GM21526 (cell line): ENCODE measurements around the gene NSG2.
"Not testable (repeated sequence)": the region's sequence is repeated elsewhere in the genome, so short reads cannot be mapped to it uniquely, and the experiment has no call there.

Experiments
- ATAC-seq: cut with Tn5 transposase; IDR thresholded peaks from one replicate; pipeline ENCODE4 v1.9.1; 2021; ENCODE audit warnings: moderate library complexity; ENCODE audit not compliant: unreplicated experiment, low FRiP score

NSG2 gene

GRCh38 chr5:174097486-174098185 lies 52.1 kb downstream of the NSG2 start:
- no peak for ATAC-seq

DNA sequence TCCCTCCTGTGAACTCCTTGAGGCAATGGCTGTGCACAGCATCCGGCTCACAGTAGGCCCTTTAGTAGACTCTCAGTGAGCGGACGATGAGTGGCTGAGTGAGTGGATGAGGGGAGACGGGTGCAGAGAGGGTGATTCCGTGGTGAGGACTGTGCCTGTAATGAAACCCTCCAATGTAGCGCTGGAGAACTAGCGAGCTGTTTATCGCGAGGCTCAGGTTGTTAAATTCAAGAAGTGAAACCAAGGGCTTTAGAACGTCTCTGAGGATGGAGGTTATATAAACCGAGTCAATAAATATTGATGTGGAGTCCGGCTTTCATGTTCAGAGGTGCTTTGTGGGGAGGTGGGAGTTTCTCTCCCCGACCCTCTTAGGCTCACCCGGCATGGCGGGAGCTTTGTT lies 53.2 kb downstream of the NSG2 start:
- ATAC-seq: no peak

DNA sequence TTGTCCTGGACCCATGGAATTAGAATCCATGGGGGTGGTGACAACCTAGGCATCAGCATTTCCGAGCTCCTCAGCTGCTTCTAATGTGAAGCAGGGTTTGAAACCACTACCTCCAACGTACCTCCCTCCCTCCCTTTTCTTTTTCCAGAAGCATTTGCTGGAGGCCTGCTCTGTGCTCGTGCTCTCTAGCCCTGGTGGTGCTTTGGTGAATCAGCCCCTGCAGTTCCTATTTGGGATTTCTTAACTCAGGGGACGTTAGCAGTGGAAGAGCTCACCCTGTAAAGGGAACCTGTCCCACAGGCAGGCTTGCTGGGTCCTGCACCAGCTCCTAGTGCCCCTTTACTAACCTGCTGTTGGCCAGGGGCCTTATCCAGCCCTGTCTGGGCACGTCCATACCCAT lies 55.0 kb downstream of the NSG2 start:
- ATAC-seq: no peak

DNA sequence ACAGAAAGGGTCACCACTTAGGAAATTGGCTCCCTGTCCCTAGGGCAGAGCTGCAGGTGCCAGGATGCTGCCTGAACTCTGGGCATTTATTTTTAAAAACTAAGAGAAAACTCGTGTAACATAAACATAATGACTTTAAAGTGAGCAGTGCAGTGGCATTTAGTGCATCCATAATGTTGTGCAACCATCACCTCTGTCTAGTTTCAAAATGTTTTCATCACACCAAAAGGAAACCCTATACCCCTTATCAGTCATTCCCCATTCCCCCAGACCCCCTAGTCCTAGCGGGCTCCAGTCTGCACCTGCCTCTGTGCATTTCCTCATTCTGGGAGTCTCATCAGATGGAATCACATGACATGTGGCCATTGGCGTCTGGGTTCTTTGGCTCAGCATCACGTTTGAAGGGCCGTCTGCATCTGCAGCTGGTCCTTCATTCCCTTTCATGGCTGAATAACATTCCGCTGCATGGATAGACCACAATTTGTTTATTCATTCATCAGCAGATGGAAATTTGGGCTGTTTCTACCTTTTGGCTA lies 55.8 kb downstream of the NSG2 start:
- no peak for ATAC-seq

- ATAC-seq: not testable (repeated sequence)
Measured at GRCh38 chr5:174102574-174102973, 57.1 kb downstream of the NSG2 start.

GRCh38 chr5:174106997-174107655 lies 61.6 kb downstream of the NSG2 start:
- ATAC-seq: no peak

- ATAC-seq: no peak
Measured at GRCh38 chr5:174108745-174109144, 63.2 kb downstream of the NSG2 start.

DNA sequence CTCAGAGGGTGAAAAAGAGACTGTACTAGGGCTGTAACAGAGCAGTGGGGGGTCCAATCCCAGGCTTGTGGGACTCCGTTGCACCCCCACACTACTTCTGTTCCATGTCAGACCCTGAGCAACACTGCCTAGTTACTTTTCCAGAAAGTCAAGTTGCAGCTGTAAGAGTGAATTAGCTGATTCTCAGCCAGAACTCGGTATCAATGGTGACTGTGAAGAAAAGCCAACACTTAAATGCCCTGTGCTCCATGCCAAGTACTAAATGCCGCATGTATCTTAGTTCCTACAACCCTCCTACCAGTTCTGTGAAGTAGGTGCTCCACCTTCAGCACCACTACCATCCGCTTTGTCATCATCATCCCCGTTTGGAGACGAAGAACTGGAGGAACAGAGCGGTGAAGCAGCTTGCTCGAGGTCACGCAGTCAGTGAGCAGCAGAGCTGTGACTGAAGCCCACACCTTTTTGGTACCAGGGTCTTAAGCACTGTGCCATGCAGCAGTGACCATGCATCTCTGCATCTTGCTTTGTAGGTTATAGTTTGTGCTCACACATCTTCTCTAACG lies 64.3 kb downstream of the NSG2 start:
- no peak for ATAC-seq

- ATAC-seq: no peak
Measured at GRCh38 chr5:174110310-174110709, 64.8 kb downstream of the NSG2 start.

GRCh38 chr5:174111287-174111973 lies 65.9 kb downstream of the NSG2 start:
- no peak for ATAC-seq

GRCh38 chr5:174115226-174115625 lies 69.7 kb downstream of the NSG2 start:
- ATAC-seq: no peak

DNA sequence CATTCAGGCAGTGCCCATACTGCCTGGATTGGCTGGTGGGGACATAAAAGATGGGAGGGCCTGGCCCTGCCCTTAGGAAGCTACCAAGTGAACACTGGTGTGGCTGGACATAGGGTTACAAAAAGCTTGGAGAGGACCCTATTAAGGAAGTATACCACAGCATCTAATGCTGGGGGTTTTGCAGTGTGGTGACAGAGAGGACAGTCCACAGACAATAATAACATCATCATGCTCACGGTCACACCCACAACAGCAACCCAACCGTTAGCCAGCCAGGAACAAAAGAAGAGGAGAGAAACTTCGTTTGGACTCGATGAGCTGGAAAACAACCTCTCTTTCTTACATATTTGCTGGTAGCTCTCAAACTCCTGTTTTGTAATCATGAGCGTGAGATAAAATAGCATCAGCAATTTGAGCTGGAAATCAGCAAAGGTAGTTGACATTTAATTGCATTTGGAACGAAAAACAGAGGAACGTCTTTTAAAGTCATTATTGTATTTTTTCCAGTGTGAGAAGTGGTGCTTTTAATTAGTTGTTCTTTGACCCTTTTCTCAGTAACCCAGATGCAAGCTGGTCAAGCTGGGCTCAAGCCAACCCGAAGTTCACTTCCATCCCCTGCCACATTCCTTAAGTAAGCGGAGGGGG lies 73.4 kb downstream of the NSG2 start:
- no peak for ATAC-seq

DNA sequence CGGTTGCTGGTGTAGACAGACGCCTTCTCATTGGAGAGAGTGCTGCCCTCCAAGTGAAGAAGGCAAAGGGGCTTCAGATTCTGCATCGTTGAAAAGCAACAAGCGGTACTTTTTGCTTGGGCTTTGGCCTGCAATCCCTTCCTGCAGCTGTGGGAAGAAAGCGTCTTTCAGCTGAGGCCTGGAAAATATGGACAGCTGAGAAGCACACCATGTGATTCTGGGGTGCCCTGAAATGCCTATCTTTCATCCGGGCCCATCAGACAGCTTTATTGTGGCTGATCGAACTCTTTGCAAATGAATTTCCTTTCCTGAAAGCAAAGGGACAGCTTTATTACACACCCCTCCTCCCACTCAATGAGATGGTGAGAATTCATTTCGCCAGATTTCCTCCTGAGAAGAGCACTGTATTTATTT lies 74.0 kb downstream of the NSG2 start:
- ATAC-seq: no peak

- ATAC-seq: no peak
Measured at GRCh38 chr5:174120401-174121005, 75.0 kb downstream of the NSG2 start.

- no peak for ATAC-seq
Measured at GRCh38 chr5:174134545-174134944, 89.0 kb downstream of the NSG2 start.

DNA sequence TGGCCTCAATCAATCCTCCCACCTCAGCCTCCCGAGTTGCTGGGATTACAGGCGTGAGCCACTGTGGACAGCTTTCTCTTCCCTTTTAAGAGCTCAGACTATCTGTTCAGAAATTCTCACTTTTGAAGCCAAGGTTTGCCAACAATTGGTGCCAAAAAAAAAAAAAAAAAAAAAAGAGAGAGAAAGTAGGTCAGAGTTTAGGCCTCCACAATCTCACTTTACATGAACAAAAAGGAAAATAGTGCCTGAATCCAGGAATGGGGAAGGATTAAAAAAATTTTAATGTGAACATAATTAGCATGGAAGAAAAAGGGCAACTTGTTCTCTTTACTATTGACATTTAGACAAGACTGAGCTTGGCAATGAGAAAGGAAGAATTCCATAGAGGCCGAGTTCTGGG lies 94.1 kb downstream of the NSG2 start:
- no peak for ATAC-seq

DNA sequence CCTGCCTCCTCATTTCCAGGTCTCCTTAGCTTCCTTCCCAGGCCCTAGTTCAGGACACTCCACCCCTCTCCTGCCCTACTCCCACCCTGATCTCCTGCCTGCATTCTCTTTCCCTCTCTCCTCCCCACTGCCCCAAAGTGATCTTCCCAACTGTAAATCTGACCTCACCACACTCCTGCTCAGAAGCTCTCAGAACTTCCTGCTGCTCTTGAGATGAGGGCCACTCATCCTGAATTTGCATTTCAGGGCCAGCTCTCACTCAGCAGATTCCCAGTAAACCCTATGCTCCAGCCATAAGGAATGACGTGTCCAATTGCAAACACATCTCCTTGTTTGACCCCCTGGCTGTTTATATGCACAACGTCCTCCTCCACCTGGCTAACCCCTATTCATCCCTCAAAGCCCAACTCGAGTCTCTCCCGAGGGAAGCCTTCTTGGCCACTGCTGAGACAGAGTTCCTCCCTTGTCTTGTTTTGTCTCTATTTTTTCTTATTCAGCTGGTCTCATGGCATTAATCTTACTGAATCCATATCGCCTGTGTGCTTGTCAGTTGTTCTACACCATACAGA lies 95.0 kb downstream of the NSG2 start:
- no peak for ATAC-seq

- ATAC-seq: no peak
Measured at GRCh38 chr5:174141398-174141797, 95.9 kb downstream of the NSG2 start.

DNA sequence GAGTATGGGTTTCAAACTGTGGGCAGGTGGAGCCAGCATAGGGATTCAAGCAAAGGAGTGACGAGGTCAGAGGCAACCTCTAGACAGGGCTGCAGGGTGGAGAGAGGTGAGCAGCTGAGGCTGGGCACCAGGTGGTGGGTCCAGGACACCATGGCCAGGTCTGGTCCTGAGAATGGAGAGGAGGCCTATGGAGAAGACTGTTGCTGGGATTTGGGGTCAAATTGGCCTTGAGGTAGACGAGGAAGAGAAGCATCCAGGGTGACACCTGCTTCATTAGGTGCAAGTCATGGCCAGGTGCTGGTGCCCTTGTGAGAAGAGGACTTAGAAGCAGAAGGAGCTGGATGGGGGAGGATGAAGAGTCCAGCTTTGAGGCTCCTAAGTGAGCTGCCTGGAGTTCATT lies 99.6 kb downstream of the NSG2 start:
- no peak for ATAC-seq

DNA sequence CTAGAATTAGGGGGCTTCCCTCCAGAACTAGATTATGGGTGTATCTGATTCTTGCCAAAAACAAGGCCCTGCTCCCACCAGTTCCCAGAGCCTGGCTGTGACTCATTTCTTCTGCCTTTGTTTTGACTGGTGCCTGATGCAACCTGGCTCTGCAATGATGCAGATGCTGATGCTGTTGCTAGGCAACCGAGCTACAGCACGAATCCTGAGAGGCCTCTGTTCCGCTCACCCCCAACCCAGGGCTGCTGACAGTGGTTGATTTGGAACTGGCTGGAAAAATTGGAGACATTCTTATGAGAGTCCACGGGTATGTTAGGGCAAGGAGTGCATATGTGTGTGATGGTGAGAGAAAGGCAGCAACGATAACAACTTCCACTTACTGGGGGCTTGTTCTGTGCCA lies 100.3 kb downstream of the NSG2 start:
- no peak for ATAC-seq
